Upper lobe of left lung (tissue), 4 donors: ENCODE measurements around the gene FOXD4L3.
"Not testable (repeated sequence)": the region's sequence is repeated elsewhere in the genome, so short reads cannot be mapped to it uniquely, and the experiment has no call there.

ENCODE experiments used
- CTCF ChIP-seq, 6 experiments: fragments of 450-650 bp in 4 of 6; fragments of 200-600 bp in 2 of 6; sonication (generic) in 2 of 6; IDR thresholded peaks; one replicate each; pipeline ENCODE4 v1.5.1; 2016 to 2019; ENCODE audit warnings: antibody characterized with exemption in 6 of 6
- POLR2AphosphoS5 ChIP-seq, 2 donors: sonication (generic); formaldehyde crosslinking; IDR thresholded peaks; one replicate each; pipeline ENCODE4 v1.5.1; 2017; ENCODE audit warnings: antibody characterized with exemption in 2 of 2

GRCh38 chr9:68343242-68343641 is 40.6 kb downstream of the FOXD4L3 start:
- TF ChIP-seq POLR2AphosphoS5, CTCF (IDR thresholded peaks at IDR 0.05): not testable (repeated sequence)
